Liver (tissue), 3 donors: ENCODE results near the gene GOLGA8A.
"Not testable (repeated sequence)": the region's sequence is repeated elsewhere in the genome, so short reads cannot be mapped to it uniquely, and the experiment has no call there.

Experiments
- RAD21 ChIP-seq, 2 donors: IDR thresholded peaks; 2 replicates each; pipeline ENCODE4 v1.6.1; 2016; ENCODE audit warnings: antibody characterized with exemption in 2 of 2, mild to moderate bottlenecking in 2 of 2
- SP1 ChIP-seq: IDR thresholded peaks from 2 replicates; pipeline ENCODE4 v1.6.1; 2018; ENCODE audit warnings: antibody characterized with exemption, mild to moderate bottlenecking
- TF ChIP-seq, protein P1 (sequence below): fragments of 150-350 bp; IDR thresholded peaks from 2 replicates; pipeline ENCODE4 v1.5.1; 2017; ENCODE audit warnings: improper control_type of control experiment, low read depth, low read length; ENCODE audit not compliant: missing input control
- TF ChIP-seq, protein P2 (sequence below): IDR thresholded peaks from 2 replicates; pipeline ENCODE4 v1.6.1; 2016; ENCODE audit warnings: antibody characterized with exemption, mild to moderate bottlenecking
- TF ChIP-seq, protein P3 (sequence below): IDR thresholded peaks from 2 replicates; pipeline ENCODE4 v1.6.1; 2016; ENCODE audit warnings: antibody characterized with exemption
- TF ChIP-seq, protein P4 (sequence below): IDR thresholded peaks from 2 replicates; pipeline ENCODE4 v1.6.1; 2016; ENCODE audit warnings: antibody characterized with exemption
- donor health status: healthy.
- donor health status: healthy.

DNA sequence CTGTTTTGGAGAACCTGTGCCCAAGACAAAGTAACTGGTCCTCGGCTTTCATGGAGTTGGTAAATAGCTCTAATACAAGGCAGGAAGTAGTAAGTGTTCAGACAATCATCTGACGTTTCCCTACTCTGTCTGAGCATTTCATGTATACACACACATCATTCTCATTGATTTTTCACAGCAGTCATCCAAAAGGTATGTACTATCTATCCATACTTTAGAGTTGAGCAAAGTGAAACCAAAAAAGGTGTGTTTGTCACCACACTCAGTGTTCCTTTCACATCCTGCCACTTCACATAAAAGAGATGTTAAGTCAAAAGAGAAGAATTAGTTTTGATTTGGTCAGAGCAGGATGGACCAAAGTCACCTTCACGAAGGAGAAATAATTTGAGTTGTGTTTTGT, 33.7 kb downstream of the GOLGA8A start:
- TF ChIP-seq, protein P1, sequence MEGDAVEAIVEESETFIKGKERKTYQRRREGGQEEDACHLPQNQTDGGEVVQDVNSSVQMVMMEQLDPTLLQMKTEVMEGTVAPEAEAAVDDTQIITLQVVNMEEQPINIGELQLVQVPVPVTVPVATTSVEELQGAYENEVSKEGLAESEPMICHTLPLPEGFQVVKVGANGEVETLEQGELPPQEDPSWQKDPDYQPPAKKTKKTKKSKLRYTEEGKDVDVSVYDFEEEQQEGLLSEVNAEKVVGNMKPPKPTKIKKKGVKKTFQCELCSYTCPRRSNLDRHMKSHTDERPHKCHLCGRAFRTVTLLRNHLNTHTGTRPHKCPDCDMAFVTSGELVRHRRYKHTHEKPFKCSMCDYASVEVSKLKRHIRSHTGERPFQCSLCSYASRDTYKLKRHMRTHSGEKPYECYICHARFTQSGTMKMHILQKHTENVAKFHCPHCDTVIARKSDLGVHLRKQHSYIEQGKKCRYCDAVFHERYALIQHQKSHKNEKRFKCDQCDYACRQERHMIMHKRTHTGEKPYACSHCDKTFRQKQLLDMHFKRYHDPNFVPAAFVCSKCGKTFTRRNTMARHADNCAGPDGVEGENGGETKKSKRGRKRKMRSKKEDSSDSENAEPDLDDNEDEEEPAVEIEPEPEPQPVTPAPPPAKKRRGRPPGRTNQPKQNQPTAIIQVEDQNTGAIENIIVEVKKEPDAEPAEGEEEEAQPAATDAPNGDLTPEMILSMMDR: not testable (repeated sequence)
- TF ChIP-seq RAD21 (IDR thresholded peaks at IDR 0.05); SP1: not testable (repeated sequence)
- TF ChIP-seq, protein P2, sequence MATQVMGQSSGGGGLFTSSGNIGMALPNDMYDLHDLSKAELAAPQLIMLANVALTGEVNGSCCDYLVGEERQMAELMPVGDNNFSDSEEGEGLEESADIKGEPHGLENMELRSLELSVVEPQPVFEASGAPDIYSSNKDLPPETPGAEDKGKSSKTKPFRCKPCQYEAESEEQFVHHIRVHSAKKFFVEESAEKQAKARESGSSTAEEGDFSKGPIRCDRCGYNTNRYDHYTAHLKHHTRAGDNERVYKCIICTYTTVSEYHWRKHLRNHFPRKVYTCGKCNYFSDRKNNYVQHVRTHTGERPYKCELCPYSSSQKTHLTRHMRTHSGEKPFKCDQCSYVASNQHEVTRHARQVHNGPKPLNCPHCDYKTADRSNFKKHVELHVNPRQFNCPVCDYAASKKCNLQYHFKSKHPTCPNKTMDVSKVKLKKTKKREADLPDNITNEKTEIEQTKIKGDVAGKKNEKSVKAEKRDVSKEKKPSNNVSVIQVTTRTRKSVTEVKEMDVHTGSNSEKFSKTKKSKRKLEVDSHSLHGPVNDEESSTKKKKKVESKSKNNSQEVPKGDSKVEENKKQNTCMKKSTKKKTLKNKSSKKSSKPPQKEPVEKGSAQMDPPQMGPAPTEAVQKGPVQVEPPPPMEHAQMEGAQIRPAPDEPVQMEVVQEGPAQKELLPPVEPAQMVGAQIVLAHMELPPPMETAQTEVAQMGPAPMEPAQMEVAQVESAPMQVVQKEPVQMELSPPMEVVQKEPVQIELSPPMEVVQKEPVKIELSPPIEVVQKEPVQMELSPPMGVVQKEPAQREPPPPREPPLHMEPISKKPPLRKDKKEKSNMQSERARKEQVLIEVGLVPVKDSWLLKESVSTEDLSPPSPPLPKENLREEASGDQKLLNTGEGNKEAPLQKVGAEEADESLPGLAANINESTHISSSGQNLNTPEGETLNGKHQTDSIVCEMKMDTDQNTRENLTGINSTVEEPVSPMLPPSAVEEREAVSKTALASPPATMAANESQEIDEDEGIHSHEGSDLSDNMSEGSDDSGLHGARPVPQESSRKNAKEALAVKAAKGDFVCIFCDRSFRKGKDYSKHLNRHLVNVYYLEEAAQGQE: not testable (repeated sequence)
- TF ChIP-seq, protein P3, sequence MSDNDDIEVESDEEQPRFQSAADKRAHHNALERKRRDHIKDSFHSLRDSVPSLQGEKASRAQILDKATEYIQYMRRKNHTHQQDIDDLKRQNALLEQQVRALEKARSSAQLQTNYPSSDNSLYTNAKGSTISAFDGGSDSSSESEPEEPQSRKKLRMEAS: not testable (repeated sequence)
- TF ChIP-seq, protein P4, sequence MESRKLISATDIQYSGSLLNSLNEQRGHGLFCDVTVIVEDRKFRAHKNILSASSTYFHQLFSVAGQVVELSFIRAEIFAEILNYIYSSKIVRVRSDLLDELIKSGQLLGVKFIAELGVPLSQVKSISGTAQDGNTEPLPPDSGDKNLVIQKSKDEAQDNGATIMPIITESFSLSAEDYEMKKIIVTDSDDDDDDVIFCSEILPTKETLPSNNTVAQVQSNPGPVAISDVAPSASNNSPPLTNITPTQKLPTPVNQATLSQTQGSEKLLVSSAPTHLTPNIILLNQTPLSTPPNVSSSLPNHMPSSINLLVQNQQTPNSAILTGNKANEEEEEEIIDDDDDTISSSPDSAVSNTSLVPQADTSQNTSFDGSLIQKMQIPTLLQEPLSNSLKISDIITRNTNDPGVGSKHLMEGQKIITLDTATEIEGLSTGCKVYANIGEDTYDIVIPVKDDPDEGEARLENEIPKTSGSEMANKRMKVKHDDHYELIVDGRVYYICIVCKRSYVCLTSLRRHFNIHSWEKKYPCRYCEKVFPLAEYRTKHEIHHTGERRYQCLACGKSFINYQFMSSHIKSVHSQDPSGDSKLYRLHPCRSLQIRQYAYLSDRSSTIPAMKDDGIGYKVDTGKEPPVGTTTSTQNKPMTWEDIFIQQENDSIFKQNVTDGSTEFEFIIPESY: not testable (repeated sequence)
